Choroid plexus epithelial cell (primary cell): ENCODE measurements around the gene ZNF280D.

Source experiments
- DNase-seq: peaks from one replicate; pipeline ENCODE4 v3.0.0-alpha.2; 2010; ENCODE audit warnings: low read depth
- H3K4me3 ChIP-seq: 2 replicates; pipeline ENCODE4 v1.5.1; 2011; ENCODE audit warnings: low read depth, mild to moderate bottlenecking, control low read depth, low read length, moderate library complexity
- CTCF ChIP-seq: conservative IDR thresholded peaks from 2 replicates; pipeline ENCODE4 v1.5.1; 2011; ENCODE audit warnings: low read depth, mild to moderate bottlenecking, control low read depth, inconsistent platforms, low read length, moderate library complexity

The ZNF280D gene

GRCh38 chr15:56617628-56618027 lies 115.7 kb downstream of the ZNF280D start:
- H3K4me3 ChIP-seq, result no peak overlapping the region
- no peak for TF ChIP-seq CTCF
- no peak for DNase-seq

GRCh38 chr15:56616551-56616950 lies 116.8 kb downstream of the ZNF280D start:
- TF ChIP-seq CTCF, result no peak
- no peak overlapping the region for H3K4me3 ChIP-seq
- DNase-seq, result no peak

- no peak overlapping the region for H3K4me3 ChIP-seq
- TF ChIP-seq CTCF, result no peak
- no peak for DNase-seq
These were observed 119.5 kb downstream of the ZNF280D start for GRCh38 chr15:56613811-56614210.

- no peak for DNase-seq
- TF ChIP-seq CTCF, result no peak
- no peak overlapping the region for H3K4me3 ChIP-seq
These were observed 124.3 kb downstream of the ZNF280D start for GRCh38 chr15:56608993-56609392.

- H3K4me3 ChIP-seq, result no peak overlapping the region
These were observed 125.0 kb downstream of the ZNF280D start for GRCh38 chr15:56608140-56608778.

GRCh38 chr15:56602253-56602652 lies 131.1 kb downstream of the ZNF280D start:
- DNase-seq, result no peak
- TF ChIP-seq CTCF, result no peak
- H3K4me3 ChIP-seq, result no peak overlapping the region

More at GRCh38 chr15:56608140-56608778, 125.0 kb downstream of the ZNF280D start:
- DNase-seq, result peak; percentile 30
- TF ChIP-seq CTCF, result no peak

GRCh38 chr15:56600380-56600779 lies 132.9 kb downstream of the ZNF280D start:
- no peak for DNase-seq
- no peak overlapping the region for H3K4me3 ChIP-seq
- TF ChIP-seq CTCF, result no peak
